ENCODE results near the gene VARS1.
"Not testable (repeated sequence)": the region's sequence is repeated elsewhere in the genome, so short reads cannot be mapped to it uniquely, and the experiment has no call there.

The VARS1 gene

DNA sequence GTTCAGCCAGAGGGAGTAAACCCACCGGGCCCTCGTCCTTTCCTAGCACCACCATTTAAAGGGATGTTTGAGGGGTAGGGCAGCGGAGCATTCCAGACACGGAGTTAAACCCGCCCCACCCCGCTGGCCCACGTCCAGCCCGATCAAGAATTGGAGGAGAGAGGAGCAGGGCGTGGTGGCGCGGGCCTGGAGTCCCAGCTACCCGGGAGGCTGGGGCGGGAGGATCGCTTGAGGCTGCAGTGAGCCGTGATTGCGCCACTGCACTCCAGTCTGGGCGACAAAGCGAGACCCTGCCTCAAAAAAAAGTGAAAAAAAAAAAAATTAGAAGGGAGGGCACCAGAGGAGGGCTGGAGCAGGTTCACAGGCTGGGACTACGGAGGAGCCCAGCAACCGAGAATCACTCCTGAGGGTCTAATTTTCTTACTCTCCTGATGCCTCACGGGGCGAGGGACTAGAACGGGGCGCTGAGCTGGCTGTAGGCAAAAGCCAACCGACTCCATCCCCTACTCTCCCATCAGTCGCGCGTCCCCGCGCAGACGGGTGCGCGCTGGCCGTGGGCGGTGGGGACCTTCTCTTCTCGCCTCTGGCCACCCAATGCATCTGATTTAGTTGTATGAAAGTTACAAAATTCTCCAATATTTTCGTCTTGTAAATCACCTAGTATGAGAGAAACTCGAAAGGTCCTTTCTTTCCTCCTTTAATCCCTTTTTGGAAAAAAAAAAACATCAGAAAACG is 25.9 kb upstream of the VARS1 start:
- peak overlapping the region; percentile 42 for H3K4me3 ChIP-seq (ENCODE audit: control insufficient read depth, low read depth, low read length)
- TF ChIP-seq, protein P1, sequence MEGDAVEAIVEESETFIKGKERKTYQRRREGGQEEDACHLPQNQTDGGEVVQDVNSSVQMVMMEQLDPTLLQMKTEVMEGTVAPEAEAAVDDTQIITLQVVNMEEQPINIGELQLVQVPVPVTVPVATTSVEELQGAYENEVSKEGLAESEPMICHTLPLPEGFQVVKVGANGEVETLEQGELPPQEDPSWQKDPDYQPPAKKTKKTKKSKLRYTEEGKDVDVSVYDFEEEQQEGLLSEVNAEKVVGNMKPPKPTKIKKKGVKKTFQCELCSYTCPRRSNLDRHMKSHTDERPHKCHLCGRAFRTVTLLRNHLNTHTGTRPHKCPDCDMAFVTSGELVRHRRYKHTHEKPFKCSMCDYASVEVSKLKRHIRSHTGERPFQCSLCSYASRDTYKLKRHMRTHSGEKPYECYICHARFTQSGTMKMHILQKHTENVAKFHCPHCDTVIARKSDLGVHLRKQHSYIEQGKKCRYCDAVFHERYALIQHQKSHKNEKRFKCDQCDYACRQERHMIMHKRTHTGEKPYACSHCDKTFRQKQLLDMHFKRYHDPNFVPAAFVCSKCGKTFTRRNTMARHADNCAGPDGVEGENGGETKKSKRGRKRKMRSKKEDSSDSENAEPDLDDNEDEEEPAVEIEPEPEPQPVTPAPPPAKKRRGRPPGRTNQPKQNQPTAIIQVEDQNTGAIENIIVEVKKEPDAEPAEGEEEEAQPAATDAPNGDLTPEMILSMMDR (IDR thresholded peaks at IDR 0.05; ENCODE audit: control insufficient read depth, insufficient read depth, low read depth, low read length, missing control alignments), result no peak
- DNase-seq (ENCODE audit: low read depth), result no peak

DNA sequence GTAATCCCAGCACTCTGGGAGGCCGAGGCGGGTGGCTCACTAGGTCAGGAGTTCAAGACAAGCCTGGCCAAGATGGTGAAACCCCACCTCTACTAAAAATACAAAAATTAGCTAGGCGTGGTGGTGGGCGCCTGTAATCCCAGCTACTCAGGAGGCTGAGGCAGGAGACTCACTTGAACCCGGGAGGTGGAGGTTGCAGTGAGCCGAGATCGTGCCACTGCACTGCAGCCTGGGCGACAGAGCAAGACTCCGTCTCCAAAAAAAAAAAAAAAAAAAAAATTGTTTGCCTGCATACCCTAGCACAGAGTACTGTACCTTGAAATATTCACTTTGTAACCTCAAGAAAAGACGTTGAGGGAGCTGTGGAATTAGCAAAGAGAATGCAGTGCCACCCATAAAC is 24.8 kb upstream of the VARS1 start:
- not testable (repeated sequence) for DNase-seq (ENCODE audit: low read depth)

DNA sequence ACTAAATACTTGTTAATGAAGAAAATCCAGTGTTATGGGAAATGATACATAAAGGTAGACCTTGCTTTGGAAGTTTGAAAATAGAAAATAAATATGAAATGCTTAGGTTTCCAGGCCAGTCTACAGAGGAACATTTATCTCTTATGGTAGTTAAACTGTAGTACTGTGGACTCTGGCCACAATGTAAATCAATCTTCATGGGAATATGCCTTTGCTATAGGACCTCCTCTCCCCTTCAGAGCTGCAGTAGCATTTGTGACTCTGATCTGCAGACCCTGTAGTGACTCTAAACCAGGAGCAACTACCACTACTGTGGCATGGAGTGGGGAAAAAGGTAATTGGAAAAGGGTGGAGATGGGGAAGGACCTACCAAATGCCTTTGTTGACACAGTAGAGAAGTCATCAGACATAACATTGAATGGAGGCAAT is 24.3 kb upstream of the VARS1 start:
- DNase-seq (ENCODE audit: low read depth), result no peak
- H3K4me3 ChIP-seq (ENCODE audit: control insufficient read depth, low read depth, low read length), result no peak overlapping the region
- TF ChIP-seq, protein P1 (IDR thresholded peaks at IDR 0.05; ENCODE audit: control insufficient read depth, insufficient read depth, low read depth, low read length, missing control alignments), result no peak

More for the DNA sequence above, 24.8 kb upstream of the VARS1 start:
- not testable (repeated sequence) for H3K4me3 ChIP-seq (ENCODE audit: control insufficient read depth, low read depth, low read length)

DNA sequence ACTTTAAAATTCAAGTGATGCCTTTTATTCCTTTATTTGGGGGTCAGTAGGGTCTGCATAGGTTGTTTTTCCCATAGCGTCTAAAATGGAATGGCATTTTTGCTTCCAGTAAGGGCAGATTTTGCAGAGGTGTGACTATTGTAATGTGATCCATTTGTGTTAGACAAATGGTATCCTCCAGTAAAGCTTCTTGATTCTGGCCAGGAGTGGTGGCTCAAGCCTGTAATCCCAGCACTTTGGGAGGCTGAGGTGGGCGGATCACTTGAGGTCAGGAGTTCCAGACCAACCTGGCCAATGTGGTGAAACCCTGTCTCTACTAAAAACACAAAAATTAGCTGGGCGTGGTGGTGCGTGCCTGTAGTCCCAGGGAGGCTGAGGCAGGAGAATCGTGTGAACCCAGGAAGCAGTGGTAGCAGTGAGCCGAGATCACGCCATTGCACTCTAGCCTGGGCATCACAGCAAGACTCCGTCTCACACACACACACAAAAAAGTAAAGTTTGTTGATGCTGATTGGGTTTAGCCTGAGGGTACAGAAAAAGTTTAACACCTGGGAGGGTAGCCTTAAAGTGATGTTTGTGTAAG is 22.5 kb upstream of the VARS1 start:
- DNase-seq (ENCODE audit: low read depth), result not testable (repeated sequence)
- peak overlapping the region; percentile 44 for H3K4me3 ChIP-seq (ENCODE audit: control insufficient read depth, low read depth, low read length)

GRCh38 chr6:31817133-31817928 is 21.8 kb upstream of the VARS1 start:
- DNase-seq (ENCODE audit: low read depth), result not testable (repeated sequence)
- H3K4me3 ChIP-seq (ENCODE audit: control insufficient read depth, low read depth, low read length), result peak overlapping the region; percentile 44

GRCh38 chr6:31815025-31815838 is 19.7 kb upstream of the VARS1 start, which contains the start of the genes HSPA1A and HSPA1L:
Gene HSPA1A (plus strand): TSS chr6:31815543. CDS start chr6:31815757, 214 bp downstream.
Gene HSPA1L (minus strand): TSS chr6:31815283. CDS start chr6:31811972, 3,311 bp downstream.
- peak; percentile 83 for DNase-seq (ENCODE audit: low read depth)
- H3K4me3 ChIP-seq (ENCODE audit: control insufficient read depth, low read depth, low read length), result peak within 1 kb of the TSS; percentile 71
- TF ChIP-seq, protein P1 (IDR thresholded peaks at IDR 0.05; ENCODE audit: control insufficient read depth, insufficient read depth, low read depth, low read length, missing control alignments), result no peak

- peak; percentile 93 for DNase-seq (ENCODE audit: low read depth)
- peak overlapping the region; percentile 71 for H3K4me3 ChIP-seq (ENCODE audit: control insufficient read depth, low read depth, low read length)
- TF ChIP-seq, protein P1 (IDR thresholded peaks at IDR 0.05; ENCODE audit: control insufficient read depth, insufficient read depth, low read depth, low read length, missing control alignments), result no peak
Measured at GRCh38 chr6:31814677-31815024, 19.1 kb upstream of the VARS1 start.

Data from AG09309 (cell line).